ENCODE results near the gene ACAD9. TPM values are rescaled to one million over a fixed set of nuclear protein-coding genes. Genes with fewer than 3 reads are reported as not detected.

The ACAD9 gene
- total and polyA plus RNA-seq, 2 of the 13 experiments (the other 11 are each of a cell fraction or from before 2014, with no cell fraction given), result 15.3 to 38.2 TPM

GRCh38 chr3:128881576-128881975, 2.2 kb downstream of the ACAD9 start (continued):
- TF ChIP-seq ZNF503 (CRISPR knock-in tag; IDR thresholded peaks at IDR 0.05), result no peak
- TF ChIP-seq ZBTB49 (CRISPR knock-in tag; IDR thresholded peaks at IDR 0.05; ENCODE audit: borderline replicate concordance), result no peak
- no peak for TF ChIP-seq POLR2AphosphoS2 (IDR thresholded peaks at IDR 0.05; ENCODE audit: low read depth, low read length)
- TF ChIP-seq TBX2 (CRISPR knock-in tag; IDR thresholded peaks at IDR 0.05; ENCODE audit: borderline replicate concordance), result no peak

- no TSS peak for BruUV-seq (replicated peaks)
- H3K79me2 ChIP-seq (ENCODE audit: insufficient read depth, low read length), result peaks cover 48% of the 10 kb centered on the region
- H3K4me3 ChIP-seq (replicated peaks in 1 of 3; ENCODE audit: insufficient read depth in 1 of 3, low read depth in 2 of 3, low read length in 3 of 3), result no peak overlapping the region
- no peak overlapping the region for H2AFZ ChIP-seq (ENCODE audit: low read length)
- no peak overlapping the region for H3K4me2 ChIP-seq (ENCODE audit: low read depth, low read length)
- H3K9me3 ChIP-seq (ENCODE audit: low read length), result no peaks in the 10 kb centered on the region
- DNase-seq (ENCODE audit: low spot score) (no peak), ATAC-seq (no peak), FAIRE-seq (no peak)
- intact Hi-C loops (cut with micrococcal nuclease; ENCODE audit: unreplicated experiment), result no loop called here
- 100% methylated on average over 1 of the region's 1 CpG for WGBS (ENCODE audit: low lambda C conversion rate)
- no peak overlapping the region for H3K9ac ChIP-seq (ENCODE audit: insufficient read depth, low read depth, low read length)
- in situ Hi-C loops (cut with HindIII; ENCODE audit: extremely low pct_ligation_motif_present, low pct_unique_long_range_greater_than_20kb), result no loop called here
- POLR2A ChIA-PET, result interaction anchor here (0.6 kb wide), 1 partner anchor 255 kb away, joined by 3 read pairs; no protein-coding TSS in a partner anchor
- H3K36me3 ChIP-seq (replicated peaks in 1 of 2; ENCODE audit: control insufficient read depth in 1 of 2, insufficient read depth in 2 of 2, low read length in 2 of 2), result peaks cover 6 to 29% of the 10 kb centered on the region in 2 experiments
- CTCF ChIA-PET (ENCODE audit: low intra/inter-chr PET ratio, low total read pairs), result no interaction called here
- no peak overlapping the region for H3K27ac ChIP-seq (ENCODE audit: extremely low read length, insufficient read depth, low read length)
- H3K4me1 ChIP-seq (ENCODE audit: insufficient read depth, low read length), result peaks cover 29% of the 10 kb centered on the region
- no peaks in the 10 kb centered on the region; a peak in 1 of 5 replicates for H3K27me3 ChIP-seq (ENCODE audit: control insufficient read depth in 1 of 2, insufficient read depth in 2 of 2, low read length in 2 of 2)
- H4K20me1 ChIP-seq (ENCODE audit: insufficient read depth, low read length), result no peaks in the 10 kb centered on the region
- TF ChIP-seq ZZZ3 (CRISPR knock-in tag; IDR thresholded peaks at IDR 0.05; ENCODE audit: borderline replicate concordance), result no peak
- TF ChIP-seq THAP8 (CRISPR knock-in tag; IDR thresholded peaks at IDR 0.05; ENCODE audit: borderline replicate concordance), result no peak
- no peak for TF ChIP-seq ZNF747 (CRISPR knock-in tag; IDR thresholded peaks at IDR 0.05; ENCODE audit: borderline replicate concordance)
- TF ChIP-seq ZNF614 (CRISPR knock-in tag; IDR thresholded peaks at IDR 0.05; ENCODE audit: borderline replicate concordance), result no peak
- TF ChIP-seq ARID4A (CRISPR knock-in tag; IDR thresholded peaks at IDR 0.05; ENCODE audit: borderline replicate concordance), result no peak
- TF ChIP-seq ZNF354B (CRISPR knock-in tag; IDR thresholded peaks at IDR 0.05), result no peak
- TF ChIP-seq PBX2 (CRISPR knock-in tag; IDR thresholded peaks at IDR 0.05), result no peak
- TF ChIP-seq SNAPC2 (CRISPR knock-in tag; IDR thresholded peaks at IDR 0.05), result no peak
- no peak for TF ChIP-seq MAFG (CRISPR knock-in tag; IDR thresholded peaks at IDR 0.05)
Measured at GRCh38 chr3:128882719-128883118, 3.3 kb downstream of the ACAD9 start.

Measured in HepG2 (cell line).